Stimulated activated CD8-positive, alpha-beta memory T cell treated with anti-CD3 and anti-CD28 coated beads, Interleukin-4, amount 100 ng/mL, for 4 hours (primary cell): ENCODE results near the gene PTPMT1.

Experiments used
- DNase-seq, 2 donors: peaks; one replicate each; pipeline ENCODE4 v3.0.0-alpha.2; 2020; ENCODE audit warnings: low read depth in 2 of 2, low spot score in 1 of 2

Gene PTPMT1

DNA sequence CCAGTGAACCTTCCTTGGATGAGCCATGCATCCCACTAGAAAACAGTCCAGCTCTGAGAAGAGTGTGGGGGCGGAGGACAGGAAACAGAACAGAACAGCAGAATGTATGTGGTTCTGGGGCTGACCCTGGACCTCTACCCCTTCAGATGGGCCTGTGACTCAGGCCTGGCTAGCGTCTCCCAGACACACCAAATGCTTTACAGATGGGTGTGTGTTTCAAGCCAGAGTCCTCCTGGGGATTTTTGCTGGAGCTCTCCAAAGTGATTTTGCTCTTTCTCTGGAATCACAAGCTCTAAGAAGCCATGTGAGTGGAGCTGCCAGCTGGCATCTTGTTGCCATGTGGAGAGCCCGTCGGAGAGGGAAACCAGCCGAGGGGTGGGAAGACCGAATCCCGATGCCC lies 42.0 kb downstream of the PTPMT1 start:
- DNase-seq, result no peak

DNA sequence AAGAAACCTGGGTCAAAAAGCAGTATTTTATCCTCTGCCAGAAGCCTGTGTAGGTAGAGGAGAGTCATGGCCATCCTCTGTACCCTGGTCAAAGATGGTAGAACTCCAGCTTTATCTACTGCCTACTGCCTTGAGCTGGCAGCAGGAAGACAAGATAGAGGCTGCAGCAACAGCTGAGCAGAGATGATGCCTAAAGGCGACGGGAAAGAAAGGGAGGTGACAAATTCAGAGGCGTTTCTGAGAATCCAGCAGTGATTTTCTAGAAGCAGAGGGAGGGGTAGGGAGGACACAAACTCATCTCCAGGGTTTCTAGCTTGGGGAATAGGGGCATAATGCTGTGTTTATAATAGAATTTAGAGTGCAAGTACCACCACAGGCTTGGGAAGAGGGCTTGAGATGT lies 44.3 kb downstream of the PTPMT1 start:
- DNase-seq, result no peak

DNA sequence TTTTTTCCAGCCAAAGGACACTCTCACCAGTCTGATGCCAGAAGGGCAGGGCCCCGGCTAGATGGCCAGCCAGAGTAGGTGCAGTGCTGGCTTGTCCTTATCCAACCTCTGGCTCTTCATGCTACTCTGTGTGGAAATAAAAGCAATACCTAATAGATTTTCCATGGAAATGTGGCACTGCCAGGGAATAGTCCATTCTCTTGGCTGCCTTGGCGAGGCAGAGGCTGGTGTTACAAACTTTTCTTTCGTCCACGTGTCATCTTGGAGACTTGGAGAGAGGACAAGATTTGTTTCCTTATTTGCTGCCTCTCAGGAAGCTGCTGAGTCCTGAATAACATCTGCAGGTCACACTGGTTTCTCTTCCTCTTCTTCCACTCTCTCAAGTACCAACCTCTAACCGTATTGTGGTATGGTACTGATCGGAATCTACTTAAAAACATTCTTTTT lies 46.0 kb downstream of the PTPMT1 start:
- no peak for DNase-seq

DNA sequence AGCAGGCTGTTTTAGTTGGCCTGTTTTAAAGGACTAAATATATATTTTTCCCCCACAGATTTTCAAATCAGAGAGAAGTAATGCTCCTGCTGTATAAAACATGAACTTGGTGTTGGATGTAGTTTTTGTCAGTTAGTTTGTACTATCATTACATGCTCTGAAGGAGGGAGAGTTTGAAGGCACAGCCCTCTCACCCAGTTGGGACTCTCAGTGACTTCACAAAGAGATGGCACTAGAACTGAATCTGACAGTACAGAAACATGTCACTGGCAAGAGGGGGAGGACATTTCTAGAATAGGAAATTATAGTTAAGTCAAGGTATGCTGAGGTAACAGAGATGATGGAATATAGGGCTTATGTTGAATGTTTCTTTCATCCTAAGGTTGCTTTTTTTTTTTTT lies 49.9 kb downstream of the PTPMT1 start:
- no peak for DNase-seq

GRCh38 chr11:47616726-47617416 lies 51.5 kb downstream of the PTPMT1 start:
- no peak for DNase-seq

DNA sequence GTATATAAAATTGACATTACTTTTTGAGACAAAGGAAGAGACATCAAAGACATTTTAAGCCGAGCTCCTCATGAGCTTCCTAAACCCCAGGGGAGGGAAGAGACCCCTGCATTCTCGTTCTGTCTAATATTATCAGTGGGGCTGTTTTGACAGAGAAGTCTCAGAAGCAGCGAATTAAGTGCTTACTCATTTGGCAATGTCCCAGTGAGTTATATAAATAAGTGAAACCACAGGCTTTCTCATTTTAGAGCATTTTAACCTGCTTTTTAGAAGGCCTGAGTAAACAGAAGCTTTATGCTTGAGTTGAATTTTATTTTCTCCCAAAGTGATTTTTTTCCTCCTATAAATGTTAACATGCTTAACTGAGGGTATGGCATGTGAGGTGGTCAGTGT lies 52.0 kb downstream of the PTPMT1 start:
- DNase-seq, result no peak

DNA sequence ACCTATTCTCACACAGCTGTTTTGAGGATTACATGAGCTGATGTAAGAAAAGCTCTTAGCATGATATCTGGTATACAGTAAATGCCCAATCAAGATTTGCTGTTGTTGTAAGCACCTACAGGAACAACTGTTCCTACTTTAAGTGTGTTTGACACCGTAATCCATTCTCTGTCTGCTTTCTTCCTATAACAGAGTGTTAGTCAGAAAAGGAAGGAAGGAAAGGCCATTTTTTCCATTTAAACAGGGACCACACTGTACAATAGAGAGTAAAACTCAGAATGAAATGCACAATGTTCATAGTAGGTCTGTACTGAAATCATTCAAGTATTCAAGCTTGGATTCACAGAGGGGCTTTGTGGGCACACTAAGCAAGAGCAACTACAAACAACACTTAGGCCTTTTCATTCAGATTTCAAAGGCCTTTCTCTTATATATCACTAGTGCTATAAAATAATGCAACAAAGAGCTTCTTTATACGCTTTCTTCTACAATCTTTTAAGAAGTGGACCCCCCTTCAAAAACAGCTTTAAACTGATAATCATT lies 55.5 kb downstream of the PTPMT1 start:
- no peak for DNase-seq
